Measurements from ENCODE around the gene MS4A4E. TPM values are rescaled to one million over a fixed set of nuclear protein-coding genes. Genes with fewer than 3 reads are reported as not detected.

Gene MS4A4E
- total RNA-seq, 1 experiment from 2014 or later, result 0.42 TPM

GRCh38 chr11:60194511-60194910 lies 48.4 kb downstream of the MS4A4E start:
- Histone ChIP-seq H3K56ac (ENCODE audit: insufficient read length, low read depth, low read length) (no peak overlapping the region), H3K4me1 (ENCODE audit: insufficient read depth, low read length) (no peaks in the 10 kb centered on the region), H3K18ac (ENCODE audit: insufficient read length, low read depth, low read length) (no peak overlapping the region), H2BK12ac (ENCODE audit: insufficient read length, low read depth, low read length) (no peak overlapping the region), H4K91ac (ENCODE audit: insufficient read length, low read depth, low read length) (no peak overlapping the region), H2BK5ac (ENCODE audit: insufficient read length, low read length) (no peak overlapping the region), H2BK20ac (ENCODE audit: low read depth, low read length, poor library complexity, severe bottlenecking) (no peak overlapping the region), H3K27me3 (ENCODE audit: insufficient read depth, low read length) (no peaks in the 10 kb centered on the region), H3K23me2 (ENCODE audit: insufficient read length, low read depth, low read length, poor library complexity, severe bottlenecking) (no peaks in the 10 kb centered on the region), H2BK120ac (ENCODE audit: low read depth, low read length, poor library complexity, severe bottlenecking) (no peak overlapping the region), H3K9me3 (ENCODE audit: control insufficient read depth, low read depth, low read length) (no peaks in the 10 kb centered on the region), H2AK5ac (ENCODE audit: insufficient read length, low read length) (no peak overlapping the region), H4K20me1 (ENCODE audit: control insufficient read depth, insufficient read depth, insufficient read length) (no peaks in the 10 kb centered on the region), H3K4me2 (ENCODE audit: insufficient read depth, insufficient read length, low read length) (no peak overlapping the region), H3K27ac (ENCODE audit: insufficient read length, low read depth, low read length) (no peak overlapping the region), H3K14ac (ENCODE audit: insufficient read depth, low read length) (no peak overlapping the region), H4K8ac (replicated peaks; ENCODE audit: insufficient read length, low read depth, low read length) (no peak overlapping the region), H3K79me1 (ENCODE audit: insufficient read depth, low read depth, low read length, poor library complexity, severe bottlenecking) (no peaks in the 10 kb centered on the region), H3K9ac (ENCODE audit: extremely low read depth, insufficient read length, low read length) (no peak overlapping the region), H3T11ph (ENCODE audit: low read length) (no peak overlapping the region), H4K5ac (ENCODE audit: insufficient read length, low read depth, low read length) (no peak overlapping the region), H3K79me2 (ENCODE audit: insufficient read depth, low read length) (no peaks in the 10 kb centered on the region), H2BK15ac (ENCODE audit: low read depth, low read length) (no peak overlapping the region), H3K23ac (ENCODE audit: insufficient read length, low read depth, low read length) (no peak overlapping the region), H3K4ac (ENCODE audit: low read depth, low read length) (no peak overlapping the region), H2AFZ (ENCODE audit: low read length) (no peak overlapping the region)
- no peak overlapping the region for H3K27ac Mint-ChIP-seq
- H3K27me3 Mint-ChIP-seq (ENCODE audit: low read depth), result no peaks in the 10 kb centered on the region
- DNase-seq, result no peak
- peaks cover 5 to 7% (median 5%) of the 10 kb centered on the region in 3 experiments; a peak in 5 of 7 replicates for H3K36me3 Mint-ChIP-seq (ENCODE audit: insufficient read depth in 1 of 3, low read depth in 3 of 3)
- no peak for TF ChIP-seq CTCF (conservative IDR thresholded peaks at IDR 0.05)
- no CpG with 5 or more reads among the region's 3 CpGs for WGBS (ENCODE audit: extremely low coverage, insufficient read length, low lambda C conversion rate)
- H3K4me1 Mint-ChIP-seq, result peaks cover 12 to 14% of the 10 kb centered on the region in 2 experiments
- no peak overlapping the region for H3K4me3 Mint-ChIP-seq
- H3K9me3 Mint-ChIP-seq, result peaks cover 14 to 20% of the 10 kb centered on the region in 2 experiments

Data from H9 (cell line).